Esophagus squamous epithelium (tissue), 4 donors: ENCODE data around the gene SUPT3H.

ENCODE experiments used
- CTCF ChIP-seq, 6 experiments: fragments of 450-650 bp in 4 of 6; fragments of 200-600 bp in 2 of 6; sonication (generic) in 2 of 6; IDR thresholded peaks; one replicate each; pipeline ENCODE4 v1.5.1; 2016 to 2019; ENCODE audit warnings: antibody characterized with exemption in 6 of 6, mild to moderate bottlenecking in 4 of 6, moderate library complexity in 4 of 6
- POLR2A ChIP-seq, 4 donors: fragments of 450-650 bp; IDR thresholded peaks; one replicate each; pipeline ENCODE4 v1.6.1; 2017; ENCODE audit warnings: antibody characterized with exemption in 4 of 4, mild to moderate bottlenecking in 4 of 4, moderate library complexity in 3 of 4

GRCh38 chr6:45212976-45213375, 164.8 kb downstream of the SUPT3H start:
- TF ChIP-seq CTCF (IDR thresholded peaks at IDR 0.05): no peak
- TF ChIP-seq POLR2A (IDR thresholded peaks at IDR 0.05): no peak
